Transverse colon (tissue), 3 donors: ENCODE data around the gene MUC4.

Source experiments
- EP300 ChIP-seq: sonication (generic); formaldehyde crosslinking; IDR thresholded peaks from one replicate; pipeline ENCODE4 v1.6.1; 2017; ENCODE audit warnings: antibody characterized with exemption, low read depth
- POLR2A ChIP-seq: fragments of 450-650 bp; IDR thresholded peaks from one replicate; pipeline ENCODE4 v1.6.1; 2016; ENCODE audit warnings: antibody characterized with exemption, mild to moderate bottlenecking, moderate library complexity
- TF ChIP-seq, protein P1 (sequence below), 5 experiments: fragments of 200-600 bp in 3 of 5; fragments of 450-650 bp in 2 of 5; sonication (generic) in 3 of 5; IDR thresholded peaks; 1 replicate in 2 of 5; 2 replicates in 3 of 5; pipeline ENCODE4 v1.5.1; 2016 to 2017; ENCODE audit warnings: antibody characterized with exemption in 5 of 5, inconsistent platforms in 3 of 5, mild to moderate bottlenecking in 2 of 5, moderate library complexity in 1 of 5

DNA sequence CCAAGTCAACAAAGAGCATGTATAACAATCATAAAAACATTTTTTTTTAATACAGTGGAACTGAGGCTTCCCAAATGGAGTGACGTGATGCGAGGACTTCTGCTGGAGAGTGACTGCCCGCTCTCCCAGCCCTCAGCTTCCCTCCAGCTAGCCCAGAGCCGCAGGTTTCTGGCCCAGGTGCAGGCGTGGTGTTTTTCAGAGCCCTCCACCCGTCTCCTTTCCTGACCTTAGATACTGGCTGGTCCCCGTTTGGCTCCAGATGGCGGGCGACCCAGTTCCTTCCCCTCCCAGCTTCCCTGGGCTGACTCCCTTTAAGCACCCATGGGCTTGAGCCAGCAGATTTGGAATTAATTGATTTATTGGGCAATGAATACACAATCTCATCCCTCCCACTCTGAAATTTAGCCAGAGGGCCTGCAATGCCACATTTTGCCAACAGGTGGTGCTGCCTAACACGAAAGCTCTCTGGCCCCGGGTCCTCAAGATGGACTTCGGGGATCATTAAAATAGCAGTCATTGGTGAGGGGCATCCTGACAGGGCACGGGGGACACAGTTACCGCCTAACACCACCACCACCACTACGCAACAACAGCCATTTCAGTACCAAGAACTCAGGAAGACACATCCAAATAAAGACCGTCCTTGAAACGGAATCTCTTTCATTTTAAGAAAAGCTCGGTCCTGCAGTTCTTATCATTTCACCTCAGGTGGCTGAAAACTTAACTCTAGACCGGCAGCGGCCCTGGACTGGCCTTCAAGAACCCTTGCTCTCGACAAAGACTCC is 47.5 kb upstream of the MUC4 start:
- TF ChIP-seq EP300 (no peak), POLR2A (no peak)
- TF ChIP-seq, protein P1, sequence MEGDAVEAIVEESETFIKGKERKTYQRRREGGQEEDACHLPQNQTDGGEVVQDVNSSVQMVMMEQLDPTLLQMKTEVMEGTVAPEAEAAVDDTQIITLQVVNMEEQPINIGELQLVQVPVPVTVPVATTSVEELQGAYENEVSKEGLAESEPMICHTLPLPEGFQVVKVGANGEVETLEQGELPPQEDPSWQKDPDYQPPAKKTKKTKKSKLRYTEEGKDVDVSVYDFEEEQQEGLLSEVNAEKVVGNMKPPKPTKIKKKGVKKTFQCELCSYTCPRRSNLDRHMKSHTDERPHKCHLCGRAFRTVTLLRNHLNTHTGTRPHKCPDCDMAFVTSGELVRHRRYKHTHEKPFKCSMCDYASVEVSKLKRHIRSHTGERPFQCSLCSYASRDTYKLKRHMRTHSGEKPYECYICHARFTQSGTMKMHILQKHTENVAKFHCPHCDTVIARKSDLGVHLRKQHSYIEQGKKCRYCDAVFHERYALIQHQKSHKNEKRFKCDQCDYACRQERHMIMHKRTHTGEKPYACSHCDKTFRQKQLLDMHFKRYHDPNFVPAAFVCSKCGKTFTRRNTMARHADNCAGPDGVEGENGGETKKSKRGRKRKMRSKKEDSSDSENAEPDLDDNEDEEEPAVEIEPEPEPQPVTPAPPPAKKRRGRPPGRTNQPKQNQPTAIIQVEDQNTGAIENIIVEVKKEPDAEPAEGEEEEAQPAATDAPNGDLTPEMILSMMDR (IDR thresholded peaks at IDR 0.05), result peak; percentile 95 to 99 (median 97)
